Heart left ventricle (tissue), 16 donors: ENCODE measurements around the gene RPL29. TPM values are rescaled to one million over a fixed set of nuclear protein-coding genes. Genes with fewer than 3 reads are reported as not detected.
A peak's percentile ranks its signal among the peaks of the same experiment; 100 is the strongest.

Experiments used
- ATAC-seq, 4 donors: fragments of 200-7000 bp; cut with Tn5 transposase; one replicate each; pipeline ENCODE4 v1.9.1; 2020 to 2022; ENCODE audit warnings: moderate library complexity in 4 of 4, mild to moderate bottlenecking in 3 of 4, moderate number of reproducible peaks in 1 of 4
- DNase-seq, 5 donors: peaks; one replicate each; pipeline ENCODE4 v3.0.0-alpha.2; 2020
- H3K27ac ChIP-seq, 12 donors: fragments of 200-600 bp; sonication (generic) in 4 of 12; one replicate each; pipeline versions ENCODE4 v1.5.0 to v1.8.0; 2016 to 2022; ENCODE audit warnings: mild to moderate bottlenecking in 2 of 12
- H3K27me3 ChIP-seq, 9 donors: fragments of 200-600 bp; sonication (generic) in 2 of 9; one replicate each; pipeline versions ENCODE4 v1.5.1 to v1.8.0; 2016 to 2022; ENCODE audit warnings: mild to moderate bottlenecking in 3 of 9
- H3K36me3 ChIP-seq, 9 donors: fragments of 200-600 bp; sonication (generic) in 2 of 9; one replicate each; pipeline versions ENCODE4 v1.5.0 to v1.8.0; 2018 to 2022; ENCODE audit warnings: mild to moderate bottlenecking in 2 of 9
- H3K4me1 ChIP-seq, 12 donors: fragments of 200-600 bp; sonication (generic) in 4 of 12; one replicate each; pipeline versions ENCODE4 v1.5.0 to v1.8.0; 2016 to 2022; ENCODE audit warnings: mild to moderate bottlenecking in 3 of 12
- H3K4me3 ChIP-seq, 12 donors: fragments of 200-600 bp; sonication (generic) in 4 of 12; one replicate each; pipeline versions ENCODE4 v1.5.0 to v1.8.0; 2017 to 2022; ENCODE audit warnings: mild to moderate bottlenecking in 9 of 12, moderate library complexity in 4 of 12
- H3K9me3 ChIP-seq, 12 donors: fragments of 200-600 bp; sonication (generic) in 4 of 12; one replicate each; pipeline versions ENCODE4 v1.5.0 to v1.8.0; 2016 to 2022; ENCODE audit warnings: mild to moderate bottlenecking in 1 of 12
- POLR2A ChIP-seq, 2 donors: fragments of 450-650 bp; IDR thresholded peaks; one replicate each; pipeline ENCODE4 v1.6.1; 2017; ENCODE audit warnings: antibody characterized with exemption in 2 of 2, mild to moderate bottlenecking in 2 of 2, moderate library complexity in 2 of 2
- WGBS, 4 donors: extraction: QIAGEN DNeasy Blood & Tissue Kit in 2 of 4; methylation state at CpG; one replicate each; pipeline versions ENCODE4 v1.1.5 to v1.1.7; 2013 to 2018; 5-methylcytosine and 5-hydroxymethylcytosine counted together
- intact Hi-C, 10 donors: fragments of 100-400 bp; cut with DNase I; formaldehyde crosslinking; loops; one replicate each; pipeline versions ENCODE4 v1.11.1 to v1.14.2; 2022
- polyA plus RNA-seq, 2 donors: library from polyadenylated mRNA; stranded (reverse); fragments of 200-250 nt; gene quantifications; one replicate each; pipeline ENCODE4 v1.2.3, GENCODE V29; 2013
- total RNA-seq, 9 donors: library from RNA; depleted of rRNA in 2 of 9; stranded (reverse); fragments of >200 nt in 2 of 9; fragmentation: NEBNext Ultra II Directional in 3 of 9; extraction: Animal tissue kit (Norgen Biotek cat#: 25700) in 3 of 9; gene quantifications; one replicate each; pipeline versions ENCODE4 v1.1.0 to v1.2.4, GENCODE V29; 2016 to 2023
- TF ChIP-seq, protein P1 (sequence below), 12 donors: fragments of 200-600 bp; sonication (generic) in 4 of 12; IDR thresholded peaks; one replicate each; pipeline versions ENCODE4 v1.5.0 to v1.8.0; 2018 to 2022; ENCODE audit warnings: antibody characterized with exemption in 12 of 12, mild to moderate bottlenecking in 5 of 12
- donor health status: ischemic (EF 13 %, LVEDD 7.1; RV severe dilation, severe dysfunction).
- donor health status: healthy with polysubstance abuse.
- donor health status: DM: no; HTN: yes; CAD: no.
- donor health status: DM: no; HTN: no; CAD: no.
- donor health status: ischemic (EF 25% LVEDD 6.9; RV normal size, moderate dysfunction).
- donor health status: ischemic (EF 25% LVEDD 5.7; RV mildly dilated, moderate dysfunction).
- donor health status: healthy.
- donor health status: DM: yes; HTN: yes; CAD: no.
- donor health status: ischemic (EF 35%, LVEDD 5.7; RV mildly dilated, moderate dysfunction).
- donor health status: nonischemic (EF 11% LVEDD 7.7; RV severe dilation, severe dysfunction).
- donor health status: DM: yes; HTN: yes; CAD: no.
- donor health status: PGD.
- donor health status: ischemic (EF 29% LVEDD 5.4; RV normal size, mild dysfunction).
- donor health status: nonischemic (EF 23%, LVEDD 6.1; RV moderate dilation, normal function).

RPL29 gene
- total and polyA plus RNA-seq, 11 donors, result 515 to 1,405 (median 731) TPM

DNA sequence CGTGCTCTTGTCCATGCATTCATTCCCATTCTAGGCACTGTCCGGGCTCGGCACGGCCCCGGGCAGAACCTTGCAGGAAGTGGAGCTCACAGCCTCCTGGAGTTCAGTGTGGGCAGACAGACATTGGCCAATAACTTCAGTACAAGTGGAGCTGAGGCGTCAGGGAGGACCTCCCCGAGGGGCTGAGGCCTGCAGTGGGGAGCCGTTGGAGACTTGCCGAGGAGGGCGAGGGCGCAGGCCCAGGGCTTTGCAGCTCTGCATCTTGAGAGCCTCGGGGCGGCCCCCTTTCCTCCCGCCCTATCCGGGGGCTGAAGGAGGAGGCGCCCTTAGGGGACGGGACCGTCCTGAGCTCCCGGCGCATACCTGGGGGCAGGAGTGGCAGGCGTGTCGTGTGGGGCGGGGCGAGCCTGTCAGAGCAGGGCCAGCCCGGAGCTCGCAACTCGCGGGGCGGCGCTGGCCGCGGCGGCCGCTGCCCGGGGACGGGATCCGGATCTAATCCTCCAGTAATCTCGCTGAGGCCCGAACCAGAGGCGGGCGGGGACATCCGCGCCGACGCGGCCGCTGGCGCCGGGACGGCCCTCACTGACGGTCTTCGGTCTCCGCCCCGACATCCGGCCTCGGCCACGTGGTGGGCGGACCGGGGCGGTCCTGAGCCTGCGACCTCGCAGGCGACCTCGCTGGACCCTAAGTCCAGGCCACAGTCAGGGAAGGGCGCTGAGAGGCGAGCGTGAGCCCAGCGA, 12.7 kb downstream of the RPL29 start, which contains the start of gene ACY1:
Gene ACY1, plus strand, starts transcription at position 698 of the 740 bp plus-strand sequence. CDS start 530 bp downstream, outside the sequence.
- Histone ChIP-seq H3K27me3 (no peaks in the 10 kb centered on the region), H3K4me1 (peaks cover 5 to 29% (median 20%) of the 10 kb centered on the region in 12 donors), H3K36me3 (peaks cover 0 to 4% (median 0%) of the 10 kb centered on the region in 9 donors), H3K9me3 (no peaks in the 10 kb centered on the region), H3K4me3 (peak within 1 kb of the TSS; percentile 38 to 84 (median 70)), H3K27ac (peak within 1 kb of the TSS; percentile 92 to 98 (median 95))
- WGBS, 4 donors, result 0 to 1% (median 0%) methylated on average over 16 to 68 of the region's 68 CpGs
- peak; percentile 3 to 86 for TF ChIP-seq POLR2A (IDR thresholded peaks at IDR 0.05)
- TF ChIP-seq, protein P1, sequence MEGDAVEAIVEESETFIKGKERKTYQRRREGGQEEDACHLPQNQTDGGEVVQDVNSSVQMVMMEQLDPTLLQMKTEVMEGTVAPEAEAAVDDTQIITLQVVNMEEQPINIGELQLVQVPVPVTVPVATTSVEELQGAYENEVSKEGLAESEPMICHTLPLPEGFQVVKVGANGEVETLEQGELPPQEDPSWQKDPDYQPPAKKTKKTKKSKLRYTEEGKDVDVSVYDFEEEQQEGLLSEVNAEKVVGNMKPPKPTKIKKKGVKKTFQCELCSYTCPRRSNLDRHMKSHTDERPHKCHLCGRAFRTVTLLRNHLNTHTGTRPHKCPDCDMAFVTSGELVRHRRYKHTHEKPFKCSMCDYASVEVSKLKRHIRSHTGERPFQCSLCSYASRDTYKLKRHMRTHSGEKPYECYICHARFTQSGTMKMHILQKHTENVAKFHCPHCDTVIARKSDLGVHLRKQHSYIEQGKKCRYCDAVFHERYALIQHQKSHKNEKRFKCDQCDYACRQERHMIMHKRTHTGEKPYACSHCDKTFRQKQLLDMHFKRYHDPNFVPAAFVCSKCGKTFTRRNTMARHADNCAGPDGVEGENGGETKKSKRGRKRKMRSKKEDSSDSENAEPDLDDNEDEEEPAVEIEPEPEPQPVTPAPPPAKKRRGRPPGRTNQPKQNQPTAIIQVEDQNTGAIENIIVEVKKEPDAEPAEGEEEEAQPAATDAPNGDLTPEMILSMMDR (IDR thresholded peaks at IDR 0.05), result peak in 1 of 12 donors; percentile 14
- peak; percentile 67 to 93 (median 90) for ATAC-seq
- intact Hi-C loops, result no loop called here
- peak; percentile 91 to 94 (median 92) for DNase-seq

DNA sequence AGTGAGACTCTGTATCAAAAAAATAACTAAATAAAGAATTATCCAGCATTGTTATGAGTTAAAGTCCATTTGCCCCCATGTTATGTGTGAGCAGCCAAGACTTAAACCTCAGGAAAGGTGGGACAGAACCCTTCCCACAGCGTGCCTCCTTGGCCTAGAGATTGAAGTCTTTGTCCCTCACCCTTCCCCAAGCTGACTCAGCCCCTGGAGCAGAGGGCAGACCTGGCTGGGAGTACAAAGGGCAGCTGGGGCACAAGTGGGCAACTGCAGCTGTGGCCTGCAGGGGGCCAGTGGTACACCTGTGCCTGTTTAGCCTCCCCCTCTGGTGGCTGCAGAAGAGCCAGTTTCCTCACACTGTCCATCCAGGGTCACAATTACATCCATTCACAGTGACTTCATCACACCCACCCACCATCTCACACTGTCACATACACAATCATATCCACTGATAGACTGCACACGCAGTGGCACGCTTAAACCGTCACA, 13.3 kb downstream of the RPL29 start:
- DNase-seq (no peak), ATAC-seq (peak; percentile 2 to 40 (median 18))
- Histone ChIP-seq H3K4me3 (peak overlapping the region; percentile 38 to 84 (median 70)), H3K9me3 (no peaks in the 10 kb centered on the region), H3K36me3 (peaks cover 0 to 4% (median 0%) of the 10 kb centered on the region in 9 donors), H3K27ac (peak overlapping the region; percentile 92 to 98 (median 95)), H3K4me1 (peaks cover 5 to 29% (median 20%) of the 10 kb centered on the region in 12 donors), H3K27me3 (no peaks in the 10 kb centered on the region)
- TF ChIP-seq POLR2A (IDR thresholded peaks at IDR 0.05), result no peak
- TF ChIP-seq, protein P1 (IDR thresholded peaks at IDR 0.05), result peak in 10 of 12 donors; percentile 10 to 49 (median 33)
- WGBS, 4 donors, result 13 to 20% (median 15%) methylated on average over 4 of the region's 4 CpGs
- intact Hi-C loops, result no loop called here

DNA sequence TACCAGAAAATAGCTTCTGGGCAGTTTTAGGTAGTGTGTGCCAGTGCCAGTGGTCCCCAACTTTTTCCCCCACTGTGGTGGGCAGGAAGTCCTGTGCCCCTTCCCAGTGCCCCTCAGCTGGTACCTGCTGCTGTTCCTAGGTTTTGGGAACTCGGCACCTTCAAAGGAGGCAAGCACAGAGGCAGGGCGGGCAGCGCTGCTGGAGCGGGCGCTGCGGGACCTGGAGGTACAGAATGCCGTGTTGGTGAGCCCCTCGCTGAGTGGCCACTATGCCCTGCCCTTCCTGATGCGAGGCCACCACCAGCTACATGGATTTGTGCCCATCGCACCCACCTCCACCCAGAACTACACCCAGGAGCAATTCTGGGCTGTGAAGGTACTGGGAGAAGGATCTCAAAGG, 15.4 kb downstream of the RPL29 start:
- no peaks in the 10 kb centered on the region for H3K27me3 ChIP-seq
- DNase-seq, result no peak
- peaks cover 0 to 4% (median 0%) of the 10 kb centered on the region in 9 donors for H3K36me3 ChIP-seq
- peaks cover 5 to 39% (median 29%) of the 10 kb centered on the region in 12 donors for H3K4me1 ChIP-seq
- WGBS, 4 donors, result 97 to 100% (median 98%) methylated on average over 10 of the region's 10 CpGs
- H3K27ac ChIP-seq, result no peak overlapping the region
- H3K4me3 ChIP-seq, result no peak overlapping the region
- TF ChIP-seq, protein P1 (IDR thresholded peaks at IDR 0.05), result no peak
- no peak for TF ChIP-seq POLR2A (IDR thresholded peaks at IDR 0.05)
- no peak for ATAC-seq
- intact Hi-C loops, result no loop called here
- no peaks in the 10 kb centered on the region for H3K9me3 ChIP-seq

DNA sequence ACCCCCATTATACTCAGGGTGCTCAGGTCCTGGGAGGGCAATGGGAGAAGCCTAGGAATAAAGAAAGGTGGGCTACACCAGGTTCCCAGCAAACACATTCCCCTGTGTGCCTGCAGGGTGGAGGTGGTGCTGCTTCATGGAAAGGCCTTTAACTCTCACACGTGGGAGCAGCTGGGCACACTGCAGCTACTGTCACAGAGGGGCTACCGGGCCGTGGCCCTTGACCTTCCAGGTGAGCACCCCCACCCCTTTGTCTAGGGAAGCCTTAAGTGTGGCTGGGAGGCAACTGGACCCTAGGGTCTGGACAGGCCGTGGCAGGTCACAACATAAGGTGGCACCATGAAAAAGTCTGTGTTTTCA, 17.6 kb downstream of the RPL29 start:
- no peak for TF ChIP-seq POLR2A (IDR thresholded peaks at IDR 0.05)
- TF ChIP-seq, protein P1 (IDR thresholded peaks at IDR 0.05), result no peak
- ATAC-seq, result no peak
- Histone ChIP-seq H3K4me3 (no peak overlapping the region), H3K4me1 (peaks cover 9 to 41% (median 30%) of the 10 kb centered on the region in 12 donors), H3K36me3 (peaks cover 0 to 4% (median 0%) of the 10 kb centered on the region in 9 donors), H3K27me3 (no peaks in the 10 kb centered on the region), H3K27ac (no peak overlapping the region), H3K9me3 (no peaks in the 10 kb centered on the region)
- intact Hi-C loops, result loop anchor here in 1 of 10 donors (5.0 kb wide), 1 partner anchor 36 kb away; the partner anchor contains the start of genes PARP3 and RRP9
- WGBS, 4 donors, result 84 to 92% (median 89%) methylated on average over 4 of the region's 4 CpGs
- DNase-seq, result no peak
